ENCODE results near the gene THRAP3. TPM values are rescaled to one million over a fixed set of nuclear protein-coding genes. Genes with fewer than 3 reads are reported as not detected.

The THRAP3 gene
- total RNA-seq, 4 donors from 2014 or later = 77.2 to 99.5 (median 86.2) TPM

GRCh38 chr1:36276688-36277087 lies 52.4 kb downstream of the THRAP3 start:
- ATAC-seq (ENCODE audit: low FRiP score) (no peak), DNase-seq (ENCODE audit: low spot score) (no peak)
- TF ChIP-seq CTCF (IDR thresholded peaks at IDR 0.05) = no peak

GRCh38 chr1:36279110-36279788 lies 55.0 kb downstream of the THRAP3 start:
- DNase-seq (ENCODE audit: low spot score) (no peak), ATAC-seq (ENCODE audit: low FRiP score) (peak; percentile 77)
- TF ChIP-seq CTCF (IDR thresholded peaks at IDR 0.05) = no peak

DNA sequence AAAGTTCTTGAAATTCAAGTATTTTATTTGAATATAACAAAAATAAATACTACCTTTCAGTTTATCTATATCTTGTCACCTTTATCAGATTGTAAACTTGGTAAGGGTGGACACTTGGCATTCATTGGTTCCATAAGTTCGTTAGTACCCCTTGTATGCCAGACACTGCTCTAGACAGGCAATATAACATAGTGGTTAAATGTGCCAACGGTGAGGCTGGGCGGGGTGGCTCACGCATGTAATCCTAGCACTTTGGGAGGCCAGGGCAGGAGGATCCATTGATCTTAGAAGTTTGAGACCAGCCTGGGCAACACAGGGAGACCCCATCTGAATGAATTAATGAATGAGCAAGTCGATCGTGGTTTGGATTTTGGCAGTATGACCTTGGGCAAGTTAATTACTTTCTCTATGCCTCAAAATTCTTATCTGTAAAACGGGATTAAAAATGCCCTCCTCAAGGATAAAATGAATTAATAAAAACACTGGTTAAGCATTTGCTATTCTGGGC lies 55.6 kb downstream of the THRAP3 start:
- TF ChIP-seq CTCF (IDR thresholded peaks at IDR 0.05) = no peak
- DNase-seq (ENCODE audit: low spot score) (no peak), ATAC-seq (ENCODE audit: low FRiP score) (no peak)

- ATAC-seq (ENCODE audit: low FRiP score) (no peak), DNase-seq (ENCODE audit: low spot score) (no peak)
- TF ChIP-seq CTCF (IDR thresholded peaks at IDR 0.05) = no peak
Measured at GRCh38 chr1:36284061-36284460, 59.8 kb downstream of the THRAP3 start.

- no peak for ATAC-seq (ENCODE audit: low FRiP score)
- no peak for TF ChIP-seq CTCF (IDR thresholded peaks at IDR 0.05)
- no peak for DNase-seq (ENCODE audit: low spot score)
Measured at GRCh38 chr1:36284517-36284916, 60.3 kb downstream of the THRAP3 start.

- peak; percentile 49 for DNase-seq (ENCODE audit: low spot score)
- no peak for TF ChIP-seq CTCF (IDR thresholded peaks at IDR 0.05)
- peak; percentile 67 for ATAC-seq (ENCODE audit: low FRiP score)
Measured at GRCh38 chr1:36285443-36286101, 61.3 kb downstream of the THRAP3 start.

- TF ChIP-seq CTCF (IDR thresholded peaks at IDR 0.05) = no peak
- DNase-seq (ENCODE audit: low spot score) = no peak
- ATAC-seq (ENCODE audit: low FRiP score) = no peak
Measured at GRCh38 chr1:36286802-36287201, 62.6 kb downstream of the THRAP3 start.
